Loucy (cell line): ENCODE measurements around the gene VSX1.

Experiments
- EZH2phosphoT487 ChIP-seq: fragments of 200-600 bp; IDR thresholded peaks from 2 replicates; pipeline ENCODE4 v1.6.1; 2018; ENCODE audit warnings: antibody characterized with exemption, mild to moderate bottlenecking, moderate library complexity, borderline replicate concordance
- TF ChIP-seq, protein P1 (sequence below): fragments of 200-600 bp; sonication (generic); conservative IDR thresholded peaks from 2 replicates; pipeline ENCODE4 v1.5.1; 2014; ENCODE audit warnings: mild to moderate bottlenecking, antibody characterized with exemption, low read length

- TF ChIP-seq, protein P1, sequence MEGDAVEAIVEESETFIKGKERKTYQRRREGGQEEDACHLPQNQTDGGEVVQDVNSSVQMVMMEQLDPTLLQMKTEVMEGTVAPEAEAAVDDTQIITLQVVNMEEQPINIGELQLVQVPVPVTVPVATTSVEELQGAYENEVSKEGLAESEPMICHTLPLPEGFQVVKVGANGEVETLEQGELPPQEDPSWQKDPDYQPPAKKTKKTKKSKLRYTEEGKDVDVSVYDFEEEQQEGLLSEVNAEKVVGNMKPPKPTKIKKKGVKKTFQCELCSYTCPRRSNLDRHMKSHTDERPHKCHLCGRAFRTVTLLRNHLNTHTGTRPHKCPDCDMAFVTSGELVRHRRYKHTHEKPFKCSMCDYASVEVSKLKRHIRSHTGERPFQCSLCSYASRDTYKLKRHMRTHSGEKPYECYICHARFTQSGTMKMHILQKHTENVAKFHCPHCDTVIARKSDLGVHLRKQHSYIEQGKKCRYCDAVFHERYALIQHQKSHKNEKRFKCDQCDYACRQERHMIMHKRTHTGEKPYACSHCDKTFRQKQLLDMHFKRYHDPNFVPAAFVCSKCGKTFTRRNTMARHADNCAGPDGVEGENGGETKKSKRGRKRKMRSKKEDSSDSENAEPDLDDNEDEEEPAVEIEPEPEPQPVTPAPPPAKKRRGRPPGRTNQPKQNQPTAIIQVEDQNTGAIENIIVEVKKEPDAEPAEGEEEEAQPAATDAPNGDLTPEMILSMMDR, result no peak
- TF ChIP-seq EZH2phosphoT487, result no peak
These were observed 16.8 kb downstream of the VSX1 start for GRCh38 chr20:25065072-25065624.
